ENCODE measurements around the gene DYNC1I2. TPM values are rescaled to one million over a fixed set of nuclear protein-coding genes. Genes with fewer than 3 reads are reported as not detected.
"Not testable (repeated sequence)": the region's sequence is repeated elsewhere in the genome, so short reads cannot be mapped to it uniquely, and the experiment has no call there.

DYNC1I2 gene
- total RNA-seq, 1 donor from 2014 or later: 71.2 TPM

GRCh38 chr2:171709011-171709685 lies 21.9 kb downstream of the DYNC1I2 start:
- DNase-seq (no peak), ATAC-seq (no peak)
- intact Hi-C loops (cut with micrococcal nuclease): no loop called here

- intact Hi-C loops (cut with micrococcal nuclease): no loop called here
- DNase-seq (no peak), ATAC-seq (no peak)
These were observed 24.1 kb downstream of the DYNC1I2 start for GRCh38 chr2:171711351-171711750.

GRCh38 chr2:171712051-171712450 lies 24.8 kb downstream of the DYNC1I2 start:
- intact Hi-C loops (cut with micrococcal nuclease): no loop called here
- DNase-seq (no peak), ATAC-seq (no peak)

- DNase-seq (no peak), ATAC-seq (no peak)
- intact Hi-C loops (cut with micrococcal nuclease): no loop called here
These were observed 31.5 kb downstream of the DYNC1I2 start for GRCh38 chr2:171718720-171719119.

GRCh38 chr2:171719660-171720059 lies 32.4 kb downstream of the DYNC1I2 start:
- intact Hi-C loops (cut with micrococcal nuclease): no loop called here
- ATAC-seq (no peak), DNase-seq (no peak)

- DNase-seq (no peak), ATAC-seq (no peak)
- intact Hi-C loops (cut with micrococcal nuclease): no loop called here
These were observed 36.7 kb downstream of the DYNC1I2 start for GRCh38 chr2:171723716-171724683.

GRCh38 chr2:171726847-171727450 lies 39.7 kb downstream of the DYNC1I2 start:
- intact Hi-C loops (cut with micrococcal nuclease): no loop called here
- ATAC-seq (no peak), DNase-seq (no peak)

GRCh38 chr2:171728989-171729951 lies 42.0 kb downstream of the DYNC1I2 start:
- ATAC-seq (no peak), DNase-seq (no peak)
- intact Hi-C loops (cut with micrococcal nuclease): no loop called here

- intact Hi-C loops (cut with micrococcal nuclease): no loop called here
- ATAC-seq: no peak
- DNase-seq: no peak
These were observed 42.7 kb downstream of the DYNC1I2 start for GRCh38 chr2:171729952-171730317.

- no peak for ATAC-seq
- intact Hi-C loops (cut with micrococcal nuclease): no loop called here
- DNase-seq: no peak
These were observed 48.9 kb downstream of the DYNC1I2 start for GRCh38 chr2:171735991-171736710.

GRCh38 chr2:171741189-171741588 lies 53.9 kb downstream of the DYNC1I2 start:
- DNase-seq (no peak), ATAC-seq (no peak)
- intact Hi-C loops (cut with micrococcal nuclease): loop anchor here (10.0 kb wide), 1 partner anchor 244 kb away; no protein-coding TSS in a partner anchor

- intact Hi-C loops (cut with micrococcal nuclease): loop anchor here (10.0 kb wide), 1 partner anchor 242 kb away; no protein-coding TSS in a partner anchor
- ATAC-seq (no peak), DNase-seq (no peak)
These were observed 55.5 kb downstream of the DYNC1I2 start for GRCh38 chr2:171742760-171743159.

GRCh38 chr2:171745141-171745540 lies 57.9 kb downstream of the DYNC1I2 start:
- intact Hi-C loops (cut with micrococcal nuclease): loop anchor here (10.0 kb wide), 1 partner anchor 240 kb away; no protein-coding TSS in a partner anchor
- ATAC-seq: no peak
- no peak for DNase-seq

GRCh38 chr2:171745806-171746205 lies 58.5 kb downstream of the DYNC1I2 start:
- DNase-seq (no peak), ATAC-seq (no peak)
- intact Hi-C loops (cut with micrococcal nuclease): loop anchor here (10.0 kb wide), 1 partner anchor 239 kb away; no protein-coding TSS in a partner anchor

GRCh38 chr2:171747371-171747770 lies 60.1 kb downstream of the DYNC1I2 start:
- no peak for ATAC-seq
- DNase-seq: no peak
- intact Hi-C loops (cut with micrococcal nuclease): loop anchor here (10.0 kb wide), 1 partner anchor 237 kb away; no protein-coding TSS in a partner anchor

- ATAC-seq (no peak), DNase-seq (no peak)
- intact Hi-C loops (cut with micrococcal nuclease): no loop called here
These were observed 67.1 kb downstream of the DYNC1I2 start for GRCh38 chr2:171754254-171754939.

GRCh38 chr2:171758762-171759161 lies 71.5 kb downstream of the DYNC1I2 start:
- DNase-seq; intact Hi-C loops (cut with micrococcal nuclease); ATAC-seq: not testable (repeated sequence)
